Measurements from ENCODE around the gene SH3BP4. TPM values are rescaled to one million over a fixed set of nuclear protein-coding genes. Genes with fewer than 3 reads are reported as not detected.
A peak's percentile ranks its signal among the peaks of the same experiment; 100 is the strongest.

The SH3BP4 gene
- polyA plus RNA-seq, 1 donor: 27.7 TPM

GRCh38 chr2:234983011-234983726 is 31.4 kb downstream of the SH3BP4 start:
- H3K27ac ChIP-seq (ENCODE audit: low read length): peak overlapping the region; percentile 65
- H3K9me3 ChIP-seq (ENCODE audit: control insufficient read depth, low read depth, low read length): peaks cover 4% of the 10 kb centered on the region
- no peaks in the 10 kb centered on the region for H3K27me3 ChIP-seq (ENCODE audit: control insufficient read depth, insufficient read depth, low read length)
- peaks cover 68% of the 10 kb centered on the region for H3K4me1 ChIP-seq (ENCODE audit: control insufficient read depth, insufficient read depth, low read length)
- DNase-seq: peak in 1 of 2 donors; percentile 83
- no CpG with 5 or more reads among the region's 11 CpGs for WGBS (ENCODE audit: insufficient coverage, low lambda C conversion rate)
- H3K4me3 ChIP-seq (ENCODE audit: low read length): no peak overlapping the region
- peaks cover 9% of the 10 kb centered on the region for H3K36me3 ChIP-seq (ENCODE audit: control insufficient read depth, insufficient read depth, low read length)

GRCh38 chr2:234985608-234986245 is 33.9 kb downstream of the SH3BP4 start:
- H3K27ac ChIP-seq (ENCODE audit: low read length): peak overlapping the region; percentile 84
- no peaks in the 10 kb centered on the region for H3K36me3 ChIP-seq (ENCODE audit: control insufficient read depth, insufficient read depth, low read length)
- H3K27me3 ChIP-seq (ENCODE audit: control insufficient read depth, insufficient read depth, low read length): no peaks in the 10 kb centered on the region
- H3K4me3 ChIP-seq (ENCODE audit: low read length): no peak overlapping the region
- H3K4me1 ChIP-seq (ENCODE audit: control insufficient read depth, insufficient read depth, low read length): peaks cover 59% of the 10 kb centered on the region
- WGBS (ENCODE audit: insufficient coverage, low lambda C conversion rate): no CpG with 5 or more reads among the region's 17 CpGs
- no peaks in the 10 kb centered on the region for H3K9me3 ChIP-seq (ENCODE audit: control insufficient read depth, low read depth, low read length)
- peak; percentile 86 to 96 for DNase-seq

GRCh38 chr2:234986390-234986789 is 34.6 kb downstream of the SH3BP4 start:
- no peak overlapping the region for H3K4me3 ChIP-seq (ENCODE audit: low read length)
- peaks cover 52% of the 10 kb centered on the region for H3K4me1 ChIP-seq (ENCODE audit: control insufficient read depth, insufficient read depth, low read length)
- no peaks in the 10 kb centered on the region for H3K9me3 ChIP-seq (ENCODE audit: control insufficient read depth, low read depth, low read length)
- no peaks in the 10 kb centered on the region for H3K36me3 ChIP-seq (ENCODE audit: control insufficient read depth, insufficient read depth, low read length)
- H3K27ac ChIP-seq (ENCODE audit: low read length): peak overlapping the region; percentile 84
- no peaks in the 10 kb centered on the region for H3K27me3 ChIP-seq (ENCODE audit: control insufficient read depth, insufficient read depth, low read length)
- DNase-seq: peak; percentile 53 to 77
- WGBS (ENCODE audit: insufficient coverage, low lambda C conversion rate): no CpG with 5 or more reads among the region's 7 CpGs

DNA sequence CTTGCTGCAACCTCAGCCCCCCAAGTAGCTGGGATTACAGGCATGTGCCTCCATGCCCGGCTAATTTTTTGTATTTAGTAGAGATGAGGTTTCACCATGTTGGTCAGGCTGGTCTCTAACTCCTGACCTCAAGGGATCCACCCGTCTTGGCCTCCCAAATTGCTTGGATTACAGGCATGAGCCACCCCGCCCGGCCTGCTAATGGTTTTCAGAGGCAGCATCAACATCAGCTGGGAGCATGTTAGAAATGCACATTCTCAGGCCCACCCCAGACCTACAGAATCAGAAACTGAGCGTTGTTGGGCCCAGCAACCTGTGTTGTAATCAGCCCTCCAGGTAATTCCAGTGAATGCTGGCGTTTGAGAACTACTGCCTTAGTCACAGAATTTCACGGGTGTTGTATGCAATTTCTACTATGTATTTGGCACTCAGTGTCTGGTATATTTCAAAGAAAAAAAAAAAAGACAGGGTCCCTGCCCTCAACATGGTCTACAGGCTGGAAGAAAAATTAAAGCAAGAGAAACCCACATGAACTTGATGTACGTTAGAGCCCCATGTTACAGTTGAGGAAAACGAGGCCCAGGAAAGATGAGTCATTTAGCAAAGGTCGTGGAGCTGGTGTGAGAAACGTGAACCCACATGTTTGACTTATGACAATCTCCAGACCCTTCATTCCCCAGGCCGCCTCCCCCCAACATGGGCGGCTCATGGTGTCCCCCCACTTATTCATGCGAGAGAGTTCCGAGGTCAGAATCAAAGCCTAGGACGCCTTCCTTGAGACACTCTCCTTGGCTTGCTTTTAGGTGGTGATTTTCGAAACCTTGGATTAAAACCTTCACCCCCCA is 35.3 kb downstream of the SH3BP4 start:
- H3K4me3 ChIP-seq (ENCODE audit: low read length): no peak overlapping the region

DNA sequence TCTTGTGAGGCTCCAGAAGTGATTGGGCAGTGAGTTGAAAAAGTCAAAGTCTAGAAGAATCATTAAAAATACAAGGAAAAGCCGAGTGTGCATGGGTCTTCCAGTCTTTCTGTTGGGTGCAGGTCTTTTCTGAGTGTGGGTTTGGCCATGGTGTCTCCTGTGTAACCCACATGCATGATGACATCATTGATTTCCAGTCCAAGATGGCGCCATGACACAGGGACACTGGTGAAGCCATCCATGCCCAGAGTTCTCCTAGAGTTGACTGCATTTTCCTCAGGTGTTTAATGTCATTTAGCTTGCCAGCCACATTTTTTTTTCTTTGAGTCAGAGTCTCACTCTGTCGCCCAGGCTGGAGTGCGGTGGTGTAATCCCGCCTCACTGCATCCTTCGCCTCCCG is 35.9 kb downstream of the SH3BP4 start:
- H3K27ac ChIP-seq (ENCODE audit: low read length): peak overlapping the region; percentile 84
- WGBS (ENCODE audit: insufficient coverage, low lambda C conversion rate): no CpG with 5 or more reads among the region's 7 CpGs
- no peaks in the 10 kb centered on the region for H3K27me3 ChIP-seq (ENCODE audit: control insufficient read depth, insufficient read depth, low read length)
- H3K4me3 ChIP-seq (ENCODE audit: low read length): no peak overlapping the region
- DNase-seq: no peak
- H3K9me3 ChIP-seq (ENCODE audit: control insufficient read depth, low read depth, low read length): no peaks in the 10 kb centered on the region
- H3K36me3 ChIP-seq (ENCODE audit: control insufficient read depth, insufficient read depth, low read length): no peaks in the 10 kb centered on the region
- H3K4me1 ChIP-seq (ENCODE audit: control insufficient read depth, insufficient read depth, low read length): peaks cover 39% of the 10 kb centered on the region

More for the DNA sequence above, 35.3 kb downstream of the SH3BP4 start:
- no peak for DNase-seq
- Histone ChIP-seq H3K4me1 (ENCODE audit: control insufficient read depth, insufficient read depth, low read length) (peaks cover 45% of the 10 kb centered on the region), H3K9me3 (ENCODE audit: control insufficient read depth, low read depth, low read length) (no peaks in the 10 kb centered on the region), H3K27me3 (ENCODE audit: control insufficient read depth, insufficient read depth, low read length) (no peaks in the 10 kb centered on the region), H3K36me3 (ENCODE audit: control insufficient read depth, insufficient read depth, low read length) (no peaks in the 10 kb centered on the region), H3K27ac (ENCODE audit: low read length) (peak overlapping the region; percentile 84)
- 81% methylated on average over 5 of the region's 17 CpGs for WGBS (ENCODE audit: insufficient coverage, low lambda C conversion rate)

GRCh38 chr2:234988491-234988890 is 36.7 kb downstream of the SH3BP4 start:
- Histone ChIP-seq H3K36me3 (ENCODE audit: control insufficient read depth, insufficient read depth, low read length) (no peaks in the 10 kb centered on the region), H3K4me1 (ENCODE audit: control insufficient read depth, insufficient read depth, low read length) (peaks cover 31% of the 10 kb centered on the region), H3K27me3 (ENCODE audit: control insufficient read depth, insufficient read depth, low read length) (no peaks in the 10 kb centered on the region), H3K27ac (ENCODE audit: low read length) (no peak overlapping the region), H3K9me3 (ENCODE audit: control insufficient read depth, low read depth, low read length) (no peaks in the 10 kb centered on the region), H3K4me3 (ENCODE audit: low read length) (no peak overlapping the region)
- 100% methylated on average over 2 of the region's 14 CpGs for WGBS (ENCODE audit: insufficient coverage, low lambda C conversion rate)
- no peak for DNase-seq

DNA sequence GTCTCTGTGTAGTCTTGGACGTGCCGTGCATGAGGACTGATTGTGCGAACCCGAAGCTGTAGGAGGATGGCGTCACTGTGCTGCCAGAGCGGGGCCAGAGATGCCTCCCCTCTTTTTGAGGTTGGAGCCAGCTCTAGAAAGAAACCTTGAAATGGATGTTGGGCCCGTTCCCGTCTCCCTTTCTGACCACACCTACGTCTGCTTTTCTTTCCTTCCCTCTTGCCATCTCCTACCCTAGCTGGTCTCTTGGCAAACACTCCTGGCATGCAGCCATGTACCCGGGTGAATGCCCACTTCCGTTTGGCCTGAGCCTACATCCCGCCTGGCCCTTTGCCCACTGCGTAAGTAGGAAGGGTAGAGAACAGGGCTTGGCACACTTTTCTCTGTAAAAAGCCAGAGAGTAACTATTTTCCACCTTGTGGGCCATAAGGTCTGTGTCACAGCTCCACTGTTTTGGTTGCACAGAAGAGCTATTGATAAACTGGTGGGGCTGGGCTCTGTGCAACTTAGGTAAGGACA is 37.4 kb downstream of the SH3BP4 start:
- H3K27ac ChIP-seq (ENCODE audit: low read length): no peak overlapping the region
- no peaks in the 10 kb centered on the region for H3K36me3 ChIP-seq (ENCODE audit: control insufficient read depth, insufficient read depth, low read length)

DNA sequence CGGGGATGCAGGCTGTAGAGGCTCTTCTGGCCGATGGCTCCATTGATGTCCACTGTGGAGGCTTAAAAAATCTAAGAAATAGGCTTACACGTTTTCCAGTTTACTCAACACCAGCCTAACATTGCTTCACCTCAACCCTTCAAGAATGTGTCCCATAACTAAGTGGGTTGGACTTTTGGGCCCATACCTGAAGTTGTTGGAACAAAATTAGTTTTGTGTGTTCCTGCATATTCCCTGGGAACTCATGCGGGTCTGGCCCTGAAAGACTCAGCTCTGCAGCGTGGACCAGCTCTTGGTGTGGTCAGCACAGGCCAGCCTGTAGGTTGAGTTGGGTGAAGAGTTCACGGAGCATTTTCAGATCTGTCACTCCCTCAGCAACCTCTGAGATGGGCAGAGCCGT is 38.5 kb downstream of the SH3BP4 start:
- peaks cover 5% of the 10 kb centered on the region for H3K36me3 ChIP-seq (ENCODE audit: control insufficient read depth, insufficient read depth, low read length)
- no peak overlapping the region for H3K27ac ChIP-seq (ENCODE audit: low read length)
- no peak overlapping the region for H3K4me3 ChIP-seq (ENCODE audit: low read length)
- no peaks in the 10 kb centered on the region for H3K9me3 ChIP-seq (ENCODE audit: control insufficient read depth, low read depth, low read length)
- WGBS (ENCODE audit: insufficient coverage, low lambda C conversion rate): no CpG with 5 or more reads among the region's 7 CpGs
- no peaks in the 10 kb centered on the region for H3K27me3 ChIP-seq (ENCODE audit: control insufficient read depth, insufficient read depth, low read length)
- DNase-seq: no peak
- peaks cover 30% of the 10 kb centered on the region for H3K4me1 ChIP-seq (ENCODE audit: control insufficient read depth, insufficient read depth, low read length)

More for the DNA sequence above, 37.4 kb downstream of the SH3BP4 start:
- Histone ChIP-seq H3K9me3 (ENCODE audit: control insufficient read depth, low read depth, low read length) (no peaks in the 10 kb centered on the region), H3K27me3 (ENCODE audit: control insufficient read depth, insufficient read depth, low read length) (no peaks in the 10 kb centered on the region), H3K4me1 (ENCODE audit: control insufficient read depth, insufficient read depth, low read length) (peaks cover 28% of the 10 kb centered on the region), H3K4me3 (ENCODE audit: low read length) (no peak overlapping the region)
- WGBS (ENCODE audit: insufficient coverage, low lambda C conversion rate): 70% methylated on average over 2 of the region's 13 CpGs
- DNase-seq: no peak

GRCh38 chr2:234991290-234991689 is 39.5 kb downstream of the SH3BP4 start:
- peaks cover 34% of the 10 kb centered on the region for H3K4me1 ChIP-seq (ENCODE audit: control insufficient read depth, insufficient read depth, low read length)
- no peak overlapping the region for H3K27ac ChIP-seq (ENCODE audit: low read length)
- no peaks in the 10 kb centered on the region for H3K27me3 ChIP-seq (ENCODE audit: control insufficient read depth, insufficient read depth, low read length)
- H3K4me3 ChIP-seq (ENCODE audit: low read length): no peak overlapping the region
- WGBS (ENCODE audit: insufficient coverage, low lambda C conversion rate): no CpG with 5 or more reads among the region's 5 CpGs
- no peaks in the 10 kb centered on the region for H3K9me3 ChIP-seq (ENCODE audit: control insufficient read depth, low read depth, low read length)
- H3K36me3 ChIP-seq (ENCODE audit: control insufficient read depth, insufficient read depth, low read length): peaks cover 13% of the 10 kb centered on the region
- DNase-seq: no peak

GRCh38 chr2:234991793-234992192 is 40.0 kb downstream of the SH3BP4 start:
- no CpG with 5 or more reads among the region's 6 CpGs for WGBS (ENCODE audit: insufficient coverage, low lambda C conversion rate)
- no peak overlapping the region for H3K27ac ChIP-seq (ENCODE audit: low read length)
- peaks cover 33% of the 10 kb centered on the region for H3K4me1 ChIP-seq (ENCODE audit: control insufficient read depth, insufficient read depth, low read length)
- no peaks in the 10 kb centered on the region for H3K9me3 ChIP-seq (ENCODE audit: control insufficient read depth, low read depth, low read length)
- DNase-seq: no peak
- no peak overlapping the region for H3K4me3 ChIP-seq (ENCODE audit: low read length)
- no peaks in the 10 kb centered on the region for H3K27me3 ChIP-seq (ENCODE audit: control insufficient read depth, insufficient read depth, low read length)
- H3K36me3 ChIP-seq (ENCODE audit: control insufficient read depth, insufficient read depth, low read length): peaks cover 18% of the 10 kb centered on the region
